Activated CD4-positive, alpha-beta T cell treated with anti-CD3 and anti-CD28 coated beads, Interleukin-2, amount 10 ng/mL, durations not matched to agents 24 days and 14 days (primary cell): ENCODE data around the gene ADSS2. TPM values are rescaled to one million over a fixed set of nuclear protein-coding genes. Genes with fewer than 3 reads are reported as not detected.
"Not testable (repeated sequence)": the region's sequence is repeated elsewhere in the genome, so short reads cannot be mapped to it uniquely, and the experiment has no call there.

Source experiments
- DNase-seq: peaks from one replicate; pipeline ENCODE4 v3.0.0; 2022
- H3K27ac Mint-ChIP-seq: one replicate; pipeline ENCODE4 v1.8.0; 2022; ENCODE audit warnings: mild to moderate bottlenecking, mixed read lengths
- H3K27me3 Mint-ChIP-seq: one replicate; pipeline ENCODE4 v1.8.0; 2022; ENCODE audit warnings: mixed read lengths
- H3K36me3 Mint-ChIP-seq: one replicate; pipeline ENCODE4 v1.8.0; 2022; ENCODE audit warnings: low read depth, mild to moderate bottlenecking, mixed read lengths
- H3K4me1 Mint-ChIP-seq: one replicate; pipeline ENCODE4 v1.8.0; 2021; ENCODE audit warnings: mixed read lengths
- H3K4me3 Mint-ChIP-seq: one replicate; pipeline ENCODE4 v1.8.0; 2022; ENCODE audit warnings: mild to moderate bottlenecking, moderate library complexity, mixed read lengths
- H3K9me3 Mint-ChIP-seq: one replicate; pipeline ENCODE4 v1.8.0; 2021; ENCODE audit warnings: mixed read lengths
- intact Hi-C: fragments of 100-400 bp; cut with micrococcal nuclease; formaldehyde crosslinking; loops from one replicate; pipeline ENCODE4 v1.15.1; 2023
- total RNA-seq: library from RNA; stranded (reverse); gene quantifications from 2 replicates; pipeline ENCODE4 v1.2.3, GENCODE V29; 2022

ADSS2 gene
- total RNA-seq, 1 donor from 2014 or later, result 74.6 TPM

DNA sequence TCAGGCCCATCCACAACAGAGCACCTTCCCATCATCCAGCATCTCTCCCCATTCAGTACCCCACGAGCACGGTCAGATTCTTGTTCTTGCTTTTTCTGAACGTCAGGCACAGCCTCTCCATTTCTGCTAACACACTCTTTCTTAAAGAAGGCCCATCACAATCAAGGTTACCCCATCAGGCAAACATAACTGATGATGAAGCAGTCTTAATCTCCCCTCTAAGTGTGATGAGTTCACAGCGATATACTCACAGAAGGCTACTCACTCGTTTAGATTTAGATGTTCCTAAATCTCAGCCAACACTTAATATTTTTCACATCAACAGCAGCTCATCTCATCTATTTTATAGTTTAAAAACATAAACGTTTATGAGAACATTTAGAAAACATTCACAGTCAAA, 75.6 kb downstream of the ADSS2 start:
- Mint-ChIP-seq H3K27ac (no peak overlapping the region), H3K36me3 (no peaks in the 10 kb centered on the region), H3K9me3 (no peaks in the 10 kb centered on the region), H3K4me1 (no peaks in the 10 kb centered on the region), H3K27me3 (no peaks in the 10 kb centered on the region), H3K4me3 (no peak overlapping the region)
- DNase-seq, result no peak
- intact Hi-C loops, result no loop called here

- H3K4me3 Mint-ChIP-seq, result no peak overlapping the region
- no peaks in the 10 kb centered on the region for H3K9me3 Mint-ChIP-seq
- intact Hi-C loops, result no loop called here
- no peaks in the 10 kb centered on the region for H3K27me3 Mint-ChIP-seq
- DNase-seq, result no peak
- no peaks in the 10 kb centered on the region for H3K36me3 Mint-ChIP-seq
- no peak overlapping the region for H3K27ac Mint-ChIP-seq
- no peaks in the 10 kb centered on the region for H3K4me1 Mint-ChIP-seq
Measured at GRCh38 chr1:244375051-244375450, 76.7 kb downstream of the ADSS2 start.

DNA sequence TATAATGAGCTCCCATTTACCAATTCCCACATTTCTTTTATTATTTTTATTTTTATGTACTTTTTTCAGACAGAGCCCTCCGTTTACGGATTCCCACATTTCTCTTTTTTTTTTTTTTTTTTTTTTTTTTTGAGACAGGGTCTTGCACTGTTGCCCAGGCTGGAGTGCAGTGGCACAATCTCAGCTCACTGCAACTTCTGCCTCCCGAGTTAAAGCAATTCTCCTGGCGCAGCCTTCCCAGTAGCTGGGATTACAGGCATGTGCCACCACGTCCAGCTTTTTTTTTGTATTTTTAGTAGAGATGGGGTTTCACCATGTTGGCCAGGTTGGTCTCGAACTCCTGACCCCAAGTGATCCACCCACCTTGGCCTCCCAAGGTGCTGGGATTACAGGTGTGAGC, 77.2 kb downstream of the ADSS2 start:
- DNase-seq, H3K4me1 Mint-ChIP-seq, H3K9me3 Mint-ChIP-seq, H3K27me3 Mint-ChIP-seq, intact Hi-C loops, H3K36me3 Mint-ChIP-seq, H3K27ac Mint-ChIP-seq, H3K4me3 Mint-ChIP-seq: not testable (repeated sequence)

- Mint-ChIP-seq H3K4me3 (no peak overlapping the region), H3K4me1 (no peaks in the 10 kb centered on the region), H3K36me3 (no peaks in the 10 kb centered on the region), H3K9me3 (no peaks in the 10 kb centered on the region), H3K27me3 (no peaks in the 10 kb centered on the region), H3K27ac (no peak overlapping the region)
- DNase-seq, result no peak
- intact Hi-C loops, result no loop called here
Measured at GRCh38 chr1:244371242-244372141, 80.2 kb downstream of the ADSS2 start.

GRCh38 chr1:244370060-244370637, 81.6 kb downstream of the ADSS2 start:
- intact Hi-C loops, result no loop called here
- Mint-ChIP-seq H3K36me3 (no peaks in the 10 kb centered on the region), H3K27ac (no peak overlapping the region), H3K4me3 (no peak overlapping the region), H3K4me1 (no peaks in the 10 kb centered on the region), H3K27me3 (no peaks in the 10 kb centered on the region), H3K9me3 (no peaks in the 10 kb centered on the region)
- DNase-seq, result no peak

GRCh38 chr1:244369256-244370057, 82.3 kb downstream of the ADSS2 start:
- Mint-ChIP-seq H3K27me3 (no peaks in the 10 kb centered on the region), H3K9me3 (no peaks in the 10 kb centered on the region), H3K27ac (no peak overlapping the region), H3K4me3 (no peak overlapping the region), H3K4me1 (no peaks in the 10 kb centered on the region), H3K36me3 (no peaks in the 10 kb centered on the region)
- intact Hi-C loops, result no loop called here
- DNase-seq, result no peak

DNA sequence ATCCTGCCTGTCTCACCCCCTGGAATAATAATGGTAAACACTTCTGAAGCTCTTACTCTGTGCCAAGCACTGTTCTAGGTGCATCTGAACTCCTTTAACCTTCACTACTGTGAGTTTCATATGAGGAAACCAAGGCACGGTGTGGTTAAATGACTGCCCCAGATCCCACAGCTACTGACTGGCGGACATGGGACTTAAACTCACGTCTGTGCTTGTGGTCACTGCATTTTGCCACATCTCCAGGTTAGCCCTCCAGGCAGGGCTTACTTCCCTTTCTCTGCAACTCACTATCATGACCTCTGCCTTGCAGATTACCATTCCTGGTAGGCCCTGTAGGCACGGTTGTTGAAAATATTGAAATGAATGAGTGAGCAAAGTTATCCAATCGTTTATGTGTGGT, 83.4 kb downstream of the ADSS2 start:
- Mint-ChIP-seq H3K27ac (no peak overlapping the region), H3K4me3 (no peak overlapping the region), H3K9me3 (no peaks in the 10 kb centered on the region), H3K36me3 (no peaks in the 10 kb centered on the region), H3K4me1 (no peaks in the 10 kb centered on the region), H3K27me3 (no peaks in the 10 kb centered on the region)
- intact Hi-C loops, result no loop called here
- no peak for DNase-seq

- intact Hi-C loops, result no loop called here
- Mint-ChIP-seq H3K9me3 (no peaks in the 10 kb centered on the region), H3K4me3 (no peak overlapping the region), H3K36me3 (no peaks in the 10 kb centered on the region), H3K4me1 (no peaks in the 10 kb centered on the region), H3K27ac (no peak overlapping the region), H3K27me3 (no peaks in the 10 kb centered on the region)
- DNase-seq, result no peak
Measured at GRCh38 chr1:244367399-244368114, 84.2 kb downstream of the ADSS2 start.

- intact Hi-C loops, result no loop called here
- H3K9me3 Mint-ChIP-seq, result no peaks in the 10 kb centered on the region
- no peaks in the 10 kb centered on the region for H3K36me3 Mint-ChIP-seq
- no peak overlapping the region for H3K4me3 Mint-ChIP-seq
- no peaks in the 10 kb centered on the region for H3K27me3 Mint-ChIP-seq
- H3K4me1 Mint-ChIP-seq, result no peaks in the 10 kb centered on the region
- DNase-seq, result no peak
- no peak overlapping the region for H3K27ac Mint-ChIP-seq
Measured at GRCh38 chr1:244365809-244366208, 85.9 kb downstream of the ADSS2 start.

DNA sequence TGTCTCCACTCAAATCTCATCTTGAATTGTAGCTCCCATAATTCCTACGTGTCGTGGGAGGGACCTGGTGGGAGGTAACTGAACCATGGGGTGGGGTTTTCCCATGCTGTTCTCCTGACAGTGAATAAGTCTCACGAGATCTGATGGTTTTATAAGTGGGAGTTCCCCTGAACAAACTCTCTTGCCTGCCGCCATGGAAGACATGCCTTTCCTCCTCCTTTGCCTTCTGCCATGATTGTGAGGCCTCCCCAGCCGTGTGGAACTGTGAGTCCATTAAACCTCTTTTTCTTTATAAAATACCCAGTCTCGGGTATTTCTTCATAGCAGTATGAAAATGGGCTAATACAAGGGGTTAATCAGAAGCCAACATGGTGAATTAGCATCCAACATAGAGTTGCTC, 86.4 kb downstream of the ADSS2 start:
- H3K27ac Mint-ChIP-seq, H3K36me3 Mint-ChIP-seq, intact Hi-C loops, H3K9me3 Mint-ChIP-seq, DNase-seq, H3K27me3 Mint-ChIP-seq, H3K4me3 Mint-ChIP-seq, H3K4me1 Mint-ChIP-seq: not testable (repeated sequence)

DNA sequence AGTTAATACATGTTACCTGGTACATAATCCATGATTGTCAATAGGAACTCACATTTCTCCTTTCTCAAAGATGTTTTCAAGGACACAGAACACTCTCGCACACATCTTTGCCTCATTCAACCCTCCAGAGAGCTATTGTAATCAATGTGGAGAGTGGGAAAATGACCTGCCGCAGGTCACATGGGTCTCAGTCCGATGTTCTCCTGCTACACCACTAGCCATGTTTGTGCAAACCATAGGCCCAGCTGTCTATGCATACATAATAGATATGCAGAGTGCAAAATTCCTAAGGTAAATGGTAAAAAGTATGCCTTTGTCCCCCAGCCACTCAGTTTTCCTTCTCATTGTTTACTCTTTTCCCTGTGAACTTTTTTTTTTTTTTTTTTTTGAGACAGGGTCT, 89.2 kb downstream of the ADSS2 start:
- Mint-ChIP-seq H3K36me3 (no peaks in the 10 kb centered on the region), H3K27ac (no peak overlapping the region), H3K27me3 (no peaks in the 10 kb centered on the region), H3K4me3 (no peak overlapping the region), H3K9me3 (no peaks in the 10 kb centered on the region), H3K4me1 (no peaks in the 10 kb centered on the region)
- intact Hi-C loops, result no loop called here
- DNase-seq, result no peak

GRCh38 chr1:244361764-244362473, 89.8 kb downstream of the ADSS2 start:
- Mint-ChIP-seq H3K9me3 (no peaks in the 10 kb centered on the region), H3K4me3 (no peak overlapping the region)
- intact Hi-C loops, result no loop called here

More at GRCh38 chr1:244361764-244362473, 89.8 kb downstream of the ADSS2 start:
- no peak overlapping the region for H3K27ac Mint-ChIP-seq
- no peaks in the 10 kb centered on the region for H3K36me3 Mint-ChIP-seq
- no peaks in the 10 kb centered on the region for H3K4me1 Mint-ChIP-seq
- H3K27me3 Mint-ChIP-seq, result no peaks in the 10 kb centered on the region
- DNase-seq, result no peak
